Measurements from ENCODE around the gene AQP5. TPM values are rescaled to one million over a fixed set of nuclear protein-coding genes. Genes with fewer than 3 reads are reported as not detected.

The AQP5 gene
- total and polyA plus RNA-seq, 5 donors, result 2.0 to 7.0 (median 3.3) TPM

DNA sequence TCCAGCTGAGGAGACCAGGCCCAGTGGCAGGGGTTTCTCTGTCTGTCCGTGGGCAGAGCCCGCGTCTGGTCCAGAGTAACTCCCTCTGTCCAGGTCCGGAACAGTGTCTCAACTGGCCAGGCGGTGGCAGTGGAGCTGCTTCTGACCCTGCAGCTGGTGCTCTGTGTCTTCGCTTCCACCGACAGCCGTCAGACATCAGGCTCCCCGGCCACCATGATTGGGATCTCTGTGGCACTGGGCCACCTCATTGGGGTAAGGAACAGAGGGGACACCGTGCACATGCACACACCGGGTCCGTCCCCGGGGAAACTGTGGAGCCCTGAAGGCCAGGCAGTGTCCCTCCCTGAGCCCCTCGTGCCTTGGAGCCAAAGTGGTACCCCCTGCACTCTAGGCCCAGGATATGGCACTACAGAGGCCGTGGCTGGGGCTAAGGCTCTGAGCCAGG is 12.6 kb downstream of the AQP5 start:
- peak; percentile 84 to 91 (median 90) for DNase-seq
- Histone ChIP-seq H3K4me3 (ENCODE audit: low read length) (no peak overlapping the region), H3K9me3 (ENCODE audit: control insufficient read depth, low read length) (no peaks in the 10 kb centered on the region), H3K27me3 (ENCODE audit: control insufficient read depth, insufficient read depth) (no peaks in the 10 kb centered on the region), H3K4me1 (ENCODE audit: control insufficient read depth, insufficient read depth, low read length) (no peaks in the 10 kb centered on the region), H3K27ac (ENCODE audit: low read length) (no peak overlapping the region)
- WGBS, result 22% methylated on average over 15 of the region's 15 CpGs
- intact Hi-C loops (cut with DNase I), result loop anchor here in 2 of 4 donors (5.0 kb wide), 1 partner anchor 78 kb away; no protein-coding TSS in a partner anchor
- ATAC-seq, result peak; percentile 88 to 90

DNA sequence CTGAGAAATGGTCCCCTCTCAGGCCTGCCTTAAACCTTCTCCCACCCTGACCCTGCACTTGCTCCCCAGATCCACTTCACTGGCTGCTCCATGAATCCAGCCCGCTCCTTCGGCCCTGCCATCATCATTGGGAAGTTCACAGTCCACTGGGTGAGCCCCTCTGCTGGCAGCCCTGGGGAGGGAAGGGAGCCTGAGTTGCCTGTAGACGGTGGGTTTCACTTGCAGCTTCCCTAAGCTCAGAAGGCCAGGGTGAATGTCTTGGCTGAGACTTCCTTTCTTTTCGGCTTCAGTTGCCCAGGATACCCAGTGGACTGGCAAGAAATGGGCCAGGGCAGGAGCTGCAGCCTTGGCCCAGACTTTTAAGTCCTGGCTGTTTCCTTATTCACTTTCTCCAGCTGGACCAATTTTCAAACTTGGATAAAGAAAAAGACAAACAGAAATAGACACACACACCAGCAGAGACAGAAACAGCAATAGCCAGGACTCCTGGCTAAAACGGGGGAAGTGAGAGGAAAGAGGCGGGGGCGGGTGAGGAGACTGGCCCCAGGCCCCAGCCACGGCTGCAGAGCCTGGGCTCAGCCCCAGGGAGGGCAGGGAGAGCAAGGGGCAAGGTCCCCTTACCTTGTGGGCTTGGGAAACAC is 13.1 kb downstream of the AQP5 start:
- intact Hi-C loops (cut with DNase I), result loop anchor here in 2 of 4 donors (5.0 kb wide), 1 partner anchor 78 kb away; no protein-coding TSS in a partner anchor
- no peaks in the 10 kb centered on the region for H3K9me3 ChIP-seq (ENCODE audit: control insufficient read depth, low read length)
- no peak overlapping the region for H3K27ac ChIP-seq (ENCODE audit: low read length)
- H3K4me1 ChIP-seq (ENCODE audit: control insufficient read depth, insufficient read depth, low read length), result no peaks in the 10 kb centered on the region
- DNase-seq (no peak), ATAC-seq (peak; percentile 19 to 28)
- H3K4me3 ChIP-seq (ENCODE audit: low read length), result no peak overlapping the region
- 47% methylated on average over 8 of the region's 8 CpGs for WGBS
- H3K27me3 ChIP-seq (ENCODE audit: control insufficient read depth, insufficient read depth), result no peaks in the 10 kb centered on the region

DNA sequence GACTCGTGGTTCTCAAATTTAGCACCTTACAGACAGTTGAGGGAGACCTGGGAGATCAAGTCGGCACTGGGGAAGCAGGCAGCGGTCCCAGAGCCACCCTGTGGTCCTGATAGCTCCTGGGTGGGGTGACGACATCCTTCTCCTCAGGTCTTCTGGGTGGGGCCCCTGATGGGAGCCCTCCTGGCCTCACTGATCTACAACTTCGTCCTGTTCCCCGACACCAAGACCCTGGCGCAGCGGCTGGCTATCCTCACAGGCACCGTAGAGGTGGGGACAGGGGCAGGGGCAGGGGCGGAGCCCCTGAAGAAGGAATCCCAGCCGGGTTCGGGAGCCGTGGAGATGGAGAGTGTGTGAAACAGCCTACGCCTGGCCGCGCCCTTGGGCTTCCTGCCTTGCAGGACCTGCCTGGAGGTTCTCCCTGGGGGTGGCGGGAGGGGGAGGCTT is 13.7 kb downstream of the AQP5 start:
- H3K27me3 ChIP-seq (ENCODE audit: control insufficient read depth, insufficient read depth), result no peaks in the 10 kb centered on the region
- H3K4me3 ChIP-seq (ENCODE audit: low read length), result no peak overlapping the region
- ATAC-seq (no peak), DNase-seq (peak in 1 of 3 donors; percentile 64)
- H3K9me3 ChIP-seq (ENCODE audit: control insufficient read depth, low read length), result no peaks in the 10 kb centered on the region
- intact Hi-C loops (cut with DNase I), result no loop called here
- H3K27ac ChIP-seq (ENCODE audit: low read length), result no peak overlapping the region
- H3K4me1 ChIP-seq (ENCODE audit: control insufficient read depth, insufficient read depth, low read length), result no peaks in the 10 kb centered on the region
- 48% methylated on average over 17 of the region's 17 CpGs for WGBS

DNA sequence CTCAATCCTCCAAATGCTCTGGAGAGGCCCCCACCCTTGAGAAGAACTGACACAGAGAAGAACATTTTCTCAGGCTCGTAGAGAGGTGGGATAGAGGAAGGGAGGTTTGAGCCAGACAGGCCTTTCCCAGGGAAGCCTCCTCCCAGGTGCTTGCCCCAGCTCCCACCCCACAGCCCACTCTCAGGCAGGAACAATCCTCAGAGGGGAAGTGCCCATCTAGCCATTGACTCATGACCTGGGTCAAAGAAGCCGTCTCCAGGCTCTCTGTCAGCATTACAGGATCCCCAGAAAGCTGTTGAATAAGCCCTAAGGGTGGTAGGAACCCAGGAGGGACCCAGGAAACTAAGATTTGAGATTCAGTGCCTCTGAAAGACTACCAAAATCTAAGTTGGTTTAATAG is 14.9 kb downstream of the AQP5 start:
- no peak for DNase-seq
- no peaks in the 10 kb centered on the region for H3K9me3 ChIP-seq (ENCODE audit: control insufficient read depth, low read length)
- 79% methylated on average over 2 of the region's 2 CpGs for WGBS
- H3K4me3 ChIP-seq (ENCODE audit: low read length), result no peak overlapping the region
- no peak overlapping the region for H3K27ac ChIP-seq (ENCODE audit: low read length)
- H3K4me1 ChIP-seq (ENCODE audit: control insufficient read depth, insufficient read depth, low read length), result no peaks in the 10 kb centered on the region
- intact Hi-C loops (cut with DNase I), result no loop called here
- H3K27me3 ChIP-seq (ENCODE audit: control insufficient read depth, insufficient read depth), result no peaks in the 10 kb centered on the region
- ATAC-seq, result no peak

DNA sequence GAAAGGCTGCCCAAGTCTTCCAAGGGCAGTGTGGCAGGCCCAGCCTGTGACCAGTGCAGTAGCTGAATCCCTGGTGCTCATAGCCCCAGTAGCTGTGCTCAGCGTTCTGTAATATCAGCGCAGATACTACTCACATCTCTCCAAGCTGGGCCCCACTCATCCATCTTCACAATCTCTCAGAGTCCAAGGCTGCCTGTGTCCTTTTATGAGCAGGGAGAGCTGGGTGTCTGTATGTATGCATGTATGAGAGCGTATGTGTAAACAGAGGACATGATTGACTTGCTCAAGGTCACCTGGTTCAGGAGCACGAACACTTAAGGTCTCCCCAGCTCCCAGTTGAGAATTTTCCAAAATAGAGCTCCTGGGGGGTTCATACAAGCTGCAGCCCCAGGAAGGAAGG is 16.5 kb downstream of the AQP5 start:
- intact Hi-C loops (cut with DNase I), result no loop called here
- 89% methylated on average over 4 of the region's 4 CpGs for WGBS
- no peak overlapping the region for H3K4me3 ChIP-seq (ENCODE audit: low read length)
- no peaks in the 10 kb centered on the region for H3K27me3 ChIP-seq (ENCODE audit: control insufficient read depth, insufficient read depth)
- H3K27ac ChIP-seq (ENCODE audit: low read length), result no peak overlapping the region
- no peaks in the 10 kb centered on the region for H3K4me1 ChIP-seq (ENCODE audit: control insufficient read depth, insufficient read depth, low read length)
- DNase-seq (no peak), ATAC-seq (no peak)
- no peaks in the 10 kb centered on the region for H3K9me3 ChIP-seq (ENCODE audit: control insufficient read depth, low read length)

DNA sequence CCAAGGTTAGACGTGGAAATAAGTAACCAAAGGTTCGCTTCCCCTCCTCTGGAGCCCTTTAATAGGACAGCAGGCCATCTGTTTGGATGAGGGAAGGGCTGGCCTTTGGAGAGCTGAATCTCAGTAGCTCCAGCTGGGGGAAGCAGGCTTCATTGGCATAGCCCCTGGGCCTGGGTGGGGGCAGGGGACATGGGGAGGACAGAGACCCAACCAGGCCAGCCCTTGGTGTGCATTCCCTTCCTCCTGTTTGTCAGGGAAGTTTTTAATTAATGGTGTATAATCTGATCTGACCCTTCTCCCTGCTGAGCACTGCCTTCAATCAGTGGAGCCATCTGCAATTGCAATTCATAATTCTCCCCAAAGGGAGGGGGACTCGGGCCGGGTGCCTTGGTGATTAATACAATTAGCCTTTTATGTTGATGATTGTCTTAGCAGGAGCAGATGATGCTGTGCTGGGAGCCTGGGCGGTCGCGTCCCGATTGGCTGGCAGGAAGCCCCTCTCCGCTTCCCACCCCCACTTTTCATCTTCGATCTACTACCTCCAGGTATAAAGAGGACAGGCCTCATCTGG is 17.4 kb downstream of the AQP5 start:
- intact Hi-C loops (cut with DNase I), result no loop called here
- Histone ChIP-seq H3K27ac (ENCODE audit: low read length) (no peak overlapping the region), H3K4me3 (ENCODE audit: low read length) (no peak overlapping the region), H3K9me3 (ENCODE audit: control insufficient read depth, low read length) (no peaks in the 10 kb centered on the region), H3K4me1 (ENCODE audit: control insufficient read depth, insufficient read depth, low read length) (peaks cover 3% of the 10 kb centered on the region), H3K27me3 (ENCODE audit: control insufficient read depth, insufficient read depth) (no peaks in the 10 kb centered on the region)
- ATAC-seq, result no peak
- no peak for DNase-seq
- WGBS, result 80% methylated on average over 10 of the region's 10 CpGs

DNA sequence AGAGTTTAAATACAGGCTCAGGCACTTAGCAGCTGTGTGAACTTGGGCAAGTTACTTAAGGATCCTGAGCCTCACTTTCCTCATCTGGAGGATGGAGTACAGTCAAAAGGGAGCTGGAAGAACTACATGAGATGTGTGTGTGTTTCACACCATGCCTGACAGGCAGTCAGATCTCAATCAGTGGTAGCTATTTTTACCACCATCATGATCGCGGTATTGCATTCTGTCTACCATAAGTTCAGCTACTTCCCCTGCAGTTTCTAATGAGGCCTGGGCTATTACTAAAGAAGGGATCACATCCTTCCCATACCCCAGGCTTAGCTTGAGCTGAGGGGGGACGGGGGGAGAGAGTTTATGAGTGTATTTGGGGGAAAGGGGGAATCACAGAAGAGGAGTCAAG is 18.1 kb downstream of the AQP5 start:
- no peaks in the 10 kb centered on the region for H3K9me3 ChIP-seq (ENCODE audit: control insufficient read depth, low read length)
- intact Hi-C loops (cut with DNase I), result no loop called here
- peaks cover 3% of the 10 kb centered on the region for H3K4me1 ChIP-seq (ENCODE audit: control insufficient read depth, insufficient read depth, low read length)
- H3K4me3 ChIP-seq (ENCODE audit: low read length), result no peak overlapping the region
- H3K27ac ChIP-seq (ENCODE audit: low read length), result no peak overlapping the region
- no peak for ATAC-seq
- WGBS, result 78% methylated on average over 3 of the region's 3 CpGs
- no peaks in the 10 kb centered on the region for H3K27me3 ChIP-seq (ENCODE audit: control insufficient read depth, insufficient read depth)
- DNase-seq, result no peak

DNA sequence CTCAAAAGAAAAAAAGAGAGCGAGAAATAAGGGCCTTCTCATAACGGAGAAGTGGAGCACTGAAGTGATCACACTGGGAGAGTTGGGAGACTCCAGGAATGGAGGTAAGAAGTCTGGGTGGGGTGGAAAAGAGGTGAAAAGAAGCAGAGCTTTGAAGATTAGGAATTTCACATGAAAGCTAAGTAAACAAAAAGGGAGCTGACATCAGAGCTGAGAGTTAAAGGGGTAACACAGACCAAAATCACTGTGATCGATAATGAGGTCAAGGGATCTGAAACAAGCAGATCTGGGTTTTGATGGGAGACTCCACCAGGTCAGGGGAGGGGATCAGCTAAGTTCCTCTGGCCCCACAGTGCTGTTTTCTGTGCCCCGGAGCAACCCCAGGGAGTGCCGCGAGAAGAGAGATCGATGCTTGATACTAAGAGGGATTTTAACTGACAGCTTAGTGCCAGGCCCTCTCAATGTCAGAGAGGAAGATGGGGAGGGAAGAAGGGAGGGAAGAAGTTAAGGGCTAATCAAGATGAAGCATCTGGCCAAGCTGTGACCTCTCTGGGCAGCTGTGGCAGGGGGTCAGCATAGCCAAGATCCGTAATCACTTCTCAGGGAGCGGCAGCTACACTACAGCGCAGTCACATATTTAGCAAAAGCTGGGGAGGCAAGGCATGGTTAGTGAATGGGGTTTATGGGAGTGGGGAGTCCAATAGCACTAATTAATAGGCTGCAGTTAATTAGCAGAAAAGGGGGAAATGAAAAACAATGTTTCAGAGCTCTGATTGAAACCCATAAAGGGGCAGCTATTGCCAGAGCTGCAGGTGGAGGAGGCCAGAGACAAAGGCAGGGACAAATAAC is 19.1 kb downstream of the AQP5 start:
- H3K4me3 ChIP-seq (ENCODE audit: low read length), result no peak overlapping the region
- H3K27ac ChIP-seq (ENCODE audit: low read length), result no peak overlapping the region
- intact Hi-C loops (cut with DNase I), result no loop called here
- H3K4me1 ChIP-seq (ENCODE audit: control insufficient read depth, insufficient read depth, low read length), result peaks cover 3% of the 10 kb centered on the region
- 95% methylated on average over 10 of the region's 10 CpGs for whole genome bisulfite sequencing
- no peak for ATAC-seq
- no peak for DNase-seq
- H3K27me3 ChIP-seq (ENCODE audit: control insufficient read depth, insufficient read depth), result no peaks in the 10 kb centered on the region
- no peaks in the 10 kb centered on the region for H3K9me3 ChIP-seq (ENCODE audit: control insufficient read depth, low read length)

DNA sequence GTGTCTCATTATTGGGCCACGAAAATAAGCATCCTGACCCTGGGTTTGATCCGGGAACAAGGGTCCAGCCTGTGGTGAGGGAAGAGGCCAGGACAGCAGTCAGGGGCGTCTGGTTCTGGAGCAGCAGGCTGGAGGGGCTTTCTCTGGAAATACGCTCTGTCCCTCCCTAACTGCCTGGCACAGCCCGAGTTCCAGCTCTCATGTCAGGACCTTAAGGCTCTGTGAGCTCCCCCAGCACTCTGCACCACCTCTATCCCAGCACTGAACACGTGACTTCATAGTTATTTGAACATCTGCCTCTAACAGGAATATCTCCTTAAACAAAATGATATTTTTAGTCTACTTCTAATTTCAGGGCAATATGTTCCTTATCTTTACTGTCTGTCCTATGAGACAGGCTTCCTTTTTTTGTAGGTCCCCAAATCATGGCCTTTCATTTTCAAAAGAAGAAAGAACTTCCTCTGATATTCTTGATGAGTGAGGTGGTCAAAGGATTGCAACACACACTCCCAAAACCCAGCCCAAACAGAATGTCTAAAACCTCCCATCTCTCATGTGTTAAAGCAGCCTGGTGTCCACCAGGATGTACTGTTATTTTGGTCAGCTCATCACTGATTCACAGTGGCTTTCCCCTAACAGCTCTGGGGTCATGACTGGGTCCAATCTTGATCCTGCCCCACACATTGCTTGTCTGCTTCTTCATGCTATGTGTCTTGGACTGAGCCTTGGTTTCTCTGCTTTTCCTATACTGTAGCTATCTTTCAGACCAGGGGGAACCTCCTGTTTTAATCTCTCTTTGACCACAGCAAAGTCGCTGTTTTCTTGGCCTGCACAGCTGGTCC is 20.8 kb downstream of the AQP5 start:
- no peak for ATAC-seq
- Histone ChIP-seq H3K4me3 (ENCODE audit: low read length) (no peak overlapping the region), H3K4me1 (ENCODE audit: control insufficient read depth, insufficient read depth, low read length) (peaks cover 3% of the 10 kb centered on the region), H3K9me3 (ENCODE audit: control insufficient read depth, low read length) (no peaks in the 10 kb centered on the region), H3K27ac (ENCODE audit: low read length) (no peak overlapping the region), H3K27me3 (ENCODE audit: control insufficient read depth, insufficient read depth) (no peaks in the 10 kb centered on the region)
- DNase-seq, result no peak
- intact Hi-C loops (cut with DNase I), result no loop called here
- WGBS, result 87% methylated on average over 7 of the region's 7 CpGs

DNA sequence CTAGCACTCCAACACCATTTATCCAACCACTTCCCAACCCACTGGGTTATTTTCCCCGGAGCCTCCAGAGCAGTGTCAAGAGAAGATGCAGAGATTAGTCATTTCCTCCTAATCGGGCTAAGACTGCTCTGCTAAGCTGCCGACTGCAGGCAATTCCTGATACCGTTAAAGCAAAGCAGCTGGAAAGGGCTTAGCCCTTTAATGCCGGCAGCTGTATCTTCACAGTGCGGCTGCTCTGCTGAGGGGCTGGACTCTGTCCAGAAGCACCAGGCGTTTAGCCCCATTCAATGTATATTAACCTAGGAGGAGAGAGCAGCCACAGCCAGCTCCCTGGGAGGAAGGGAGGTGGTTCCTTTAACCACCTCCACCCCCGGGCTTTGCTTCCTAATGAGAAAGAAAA is 22.2 kb downstream of the AQP5 start:
- no peak overlapping the region for H3K27ac ChIP-seq (ENCODE audit: low read length)
- WGBS, result 3% methylated on average over 8 of the region's 8 CpGs
- H3K4me3 ChIP-seq (ENCODE audit: low read length), result no peak overlapping the region
- H3K9me3 ChIP-seq (ENCODE audit: control insufficient read depth, low read length), result no peaks in the 10 kb centered on the region
- ATAC-seq (peak; percentile 74 to 92), DNase-seq (peak in 1 of 3 donors; percentile 47)
- peaks cover 3% of the 10 kb centered on the region for H3K4me1 ChIP-seq (ENCODE audit: control insufficient read depth, insufficient read depth, low read length)
- intact Hi-C loops (cut with DNase I), result no loop called here
- no peaks in the 10 kb centered on the region for H3K27me3 ChIP-seq (ENCODE audit: control insufficient read depth, insufficient read depth)

Data from right cardiac atrium (tissue), 5 donors.